ENCODE results near the gene GLP1R.
A peak's percentile ranks its signal among the peaks of the same experiment; 100 is the strongest.
"Not testable (repeated sequence)": the region's sequence is repeated elsewhere in the genome, so short reads cannot be mapped to it uniquely, and the experiment has no call there.

Gene GLP1R

DNA sequence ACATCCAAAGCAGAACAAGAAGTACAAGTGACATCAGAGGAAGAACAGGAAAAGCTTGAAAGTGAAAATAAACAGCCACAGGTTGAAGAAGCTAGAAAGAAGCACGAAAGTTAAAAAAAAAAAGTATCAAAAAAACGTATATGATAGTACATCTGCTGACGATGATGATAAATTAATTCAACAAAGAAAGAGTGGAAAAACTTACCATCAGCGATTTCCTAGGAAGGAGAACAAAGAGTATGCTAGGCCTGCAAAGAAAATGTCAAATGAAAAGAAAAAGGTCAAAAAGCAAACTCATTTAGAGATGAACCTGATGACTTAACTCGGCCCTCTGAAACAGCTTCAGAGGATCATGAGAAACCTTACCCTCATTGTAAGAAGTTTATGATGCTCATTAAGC is 62.7 kb downstream of the GLP1R start:
- no peaks in the 10 kb centered on the region for H3K36me3 ChIP-seq (ENCODE audit: insufficient read depth, low read length)
- peaks cover 7% of the 10 kb centered on the region for H3K4me1 ChIP-seq (ENCODE audit: insufficient read depth, low read length)
- no peak overlapping the region for H3K9ac ChIP-seq (ENCODE audit: low read length)
- no peaks in the 10 kb centered on the region for H3K9me3 ChIP-seq (ENCODE audit: low read length)
- H3K27me3 ChIP-seq (ENCODE audit: control insufficient read depth in 1 of 2, insufficient read depth in 2 of 2, low read length in 2 of 2): no peaks in the 10 kb centered on the region
- no peak overlapping the region for H3K27ac ChIP-seq (ENCODE audit: low read depth, low read length)
- H3K4me3 ChIP-seq (ENCODE audit: low read depth in 1 of 2, low read length in 2 of 2): no peak overlapping the region

DNA sequence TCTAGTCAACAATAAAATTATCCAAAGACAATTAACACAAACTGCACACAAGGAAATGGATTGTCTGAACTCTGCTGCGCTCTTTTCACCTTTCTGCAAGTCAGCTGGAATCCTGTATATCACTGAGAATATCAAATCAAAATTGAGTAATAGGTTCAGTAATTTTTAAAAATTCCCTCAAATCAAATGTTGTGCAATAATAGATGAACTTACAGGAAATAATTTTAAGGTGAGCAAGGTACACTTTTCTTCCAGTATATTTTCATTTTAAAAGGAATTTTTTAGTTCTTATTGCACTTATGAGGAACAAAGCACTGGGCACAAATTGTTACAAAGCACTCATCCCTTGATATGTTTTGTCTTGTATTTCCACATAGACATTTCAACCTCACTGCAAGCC is 65.2 kb downstream of the GLP1R start:
- Histone ChIP-seq H3K27me3 (ENCODE audit: control insufficient read depth in 1 of 2, insufficient read depth in 2 of 2, low read length in 2 of 2) (no peaks in the 10 kb centered on the region), H3K4me1 (ENCODE audit: insufficient read depth, low read length) (peaks cover 7% of the 10 kb centered on the region), H3K9me3 (ENCODE audit: low read length) (no peaks in the 10 kb centered on the region), H3K27ac (ENCODE audit: low read depth, low read length) (no peak overlapping the region), H3K36me3 (ENCODE audit: insufficient read depth, low read length) (no peaks in the 10 kb centered on the region), H3K9ac (ENCODE audit: low read length) (peak overlapping the region; percentile 70), H3K4me3 (ENCODE audit: low read depth in 1 of 2, low read length in 2 of 2) (no peak overlapping the region)

DNA sequence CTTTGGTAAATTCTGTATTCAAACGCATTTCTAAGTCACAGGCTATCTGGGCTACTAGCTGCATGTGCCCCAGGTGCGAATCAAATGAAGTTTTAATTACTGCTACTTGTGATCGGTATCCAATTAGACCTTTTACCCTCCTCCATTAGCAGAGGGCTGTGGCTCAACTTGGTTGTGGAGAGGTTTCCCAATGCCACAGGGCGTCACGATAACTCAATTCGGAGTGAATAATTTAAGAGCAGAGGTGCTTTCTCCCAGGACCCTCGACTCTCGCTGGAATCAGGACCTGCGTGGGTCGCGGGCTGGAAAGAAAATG is 65.8 kb downstream of the GLP1R start:
- peak overlapping the region; percentile 95 for H3K27ac ChIP-seq (ENCODE audit: low read depth, low read length)
- no peaks in the 10 kb centered on the region for H3K9me3 ChIP-seq (ENCODE audit: low read length)
- H3K27me3 ChIP-seq (ENCODE audit: control insufficient read depth in 1 of 2, insufficient read depth in 2 of 2, low read length in 2 of 2): no peaks in the 10 kb centered on the region
- no peaks in the 10 kb centered on the region for H3K36me3 ChIP-seq (ENCODE audit: insufficient read depth, low read length)
- peak overlapping the region; percentile 57 to 87 for H3K4me3 ChIP-seq (ENCODE audit: low read depth in 1 of 2, low read length in 2 of 2)
- peaks cover 7% of the 10 kb centered on the region for H3K4me1 ChIP-seq (ENCODE audit: insufficient read depth, low read length)
- H3K9ac ChIP-seq (ENCODE audit: low read length): peak overlapping the region; percentile 70

- Histone ChIP-seq H3K4me1 (ENCODE audit: insufficient read depth, low read length) (peaks cover 7% of the 10 kb centered on the region), H3K4me3 (ENCODE audit: low read depth in 1 of 2, low read length in 2 of 2) (peak within 1 kb of the TSS; percentile 57 to 87), H3K27ac (ENCODE audit: low read depth, low read length) (peak within 1 kb of the TSS; percentile 95), H3K9me3 (ENCODE audit: low read length) (no peaks in the 10 kb centered on the region), H3K27me3 (ENCODE audit: control insufficient read depth in 1 of 2, insufficient read depth in 2 of 2, low read length in 2 of 2) (no peaks in the 10 kb centered on the region), H3K36me3 (ENCODE audit: insufficient read depth, low read length) (no peaks in the 10 kb centered on the region), H3K9ac (ENCODE audit: low read length) (peak within 1 kb of the TSS; percentile 70)
These were observed 66.4 kb downstream of the GLP1R start, which contains the start of gene SAYSD1 for GRCh38 chr6:39114704-39115599. Gene SAYSD1 (minus strand): TSS chr6:39115186. CDS start chr6:39115089, 97 bp downstream.

DNA sequence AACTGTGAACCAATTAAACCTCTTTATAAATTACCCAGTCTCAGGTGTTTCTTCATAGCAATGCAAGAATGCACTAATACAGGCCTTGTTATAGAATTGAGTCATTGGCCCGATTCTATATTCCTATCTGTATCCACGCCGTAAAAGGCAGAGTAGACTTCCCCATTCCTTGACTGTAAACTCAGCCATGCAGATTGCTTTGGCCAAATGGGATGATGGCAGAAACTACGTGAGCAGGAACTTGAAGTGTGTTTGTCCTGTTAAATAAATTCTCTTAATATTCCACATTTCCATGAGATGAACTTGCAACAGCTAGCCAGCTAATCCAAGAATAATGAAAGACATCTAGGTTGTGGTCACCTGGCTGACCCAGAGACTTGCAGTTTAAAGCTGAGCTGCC is 70.3 kb downstream of the GLP1R start:
- Histone ChIP-seq H3K4me1 (ENCODE audit: insufficient read depth, low read length) (peaks cover 7% of the 10 kb centered on the region), H3K4me3 (ENCODE audit: low read depth in 1 of 2, low read length in 2 of 2) (no peak overlapping the region), H3K36me3 (ENCODE audit: insufficient read depth, low read length) (no peaks in the 10 kb centered on the region), H3K27ac (ENCODE audit: low read depth, low read length) (no peak overlapping the region), H3K9ac (ENCODE audit: low read length) (no peak overlapping the region), H3K27me3 (ENCODE audit: control insufficient read depth in 1 of 2, insufficient read depth in 2 of 2, low read length in 2 of 2) (no peaks in the 10 kb centered on the region), H3K9me3 (ENCODE audit: low read length) (no peaks in the 10 kb centered on the region)

GRCh38 chr6:39124114-39124513 is 75.5 kb downstream of the GLP1R start:
- Histone ChIP-seq H3K36me3 (ENCODE audit: insufficient read depth, low read length) (no peaks in the 10 kb centered on the region), H3K27ac (ENCODE audit: low read depth, low read length) (no peak overlapping the region), H3K27me3 (ENCODE audit: control insufficient read depth in 1 of 2, insufficient read depth in 2 of 2, low read length in 2 of 2) (no peaks in the 10 kb centered on the region), H3K9ac (ENCODE audit: low read length) (no peak overlapping the region), H3K9me3 (ENCODE audit: low read length) (no peaks in the 10 kb centered on the region), H3K4me3 (ENCODE audit: low read depth in 1 of 2, low read length in 2 of 2) (no peak overlapping the region), H3K4me1 (ENCODE audit: insufficient read depth, low read length) (no peaks in the 10 kb centered on the region)

GRCh38 chr6:39128106-39128505 is 79.5 kb downstream of the GLP1R start:
- Histone ChIP-seq H3K27me3 (ENCODE audit: control insufficient read depth in 1 of 2, insufficient read depth in 2 of 2, low read length in 2 of 2) (no peaks in the 10 kb centered on the region), H3K9me3 (ENCODE audit: low read length) (no peaks in the 10 kb centered on the region), H3K36me3 (ENCODE audit: insufficient read depth, low read length) (no peaks in the 10 kb centered on the region), H3K4me3 (ENCODE audit: low read depth in 1 of 2, low read length in 2 of 2) (no peak overlapping the region), H3K27ac (ENCODE audit: low read depth, low read length) (no peak overlapping the region), H3K9ac (ENCODE audit: low read length) (no peak overlapping the region), H3K4me1 (ENCODE audit: insufficient read depth, low read length) (no peaks in the 10 kb centered on the region)

DNA sequence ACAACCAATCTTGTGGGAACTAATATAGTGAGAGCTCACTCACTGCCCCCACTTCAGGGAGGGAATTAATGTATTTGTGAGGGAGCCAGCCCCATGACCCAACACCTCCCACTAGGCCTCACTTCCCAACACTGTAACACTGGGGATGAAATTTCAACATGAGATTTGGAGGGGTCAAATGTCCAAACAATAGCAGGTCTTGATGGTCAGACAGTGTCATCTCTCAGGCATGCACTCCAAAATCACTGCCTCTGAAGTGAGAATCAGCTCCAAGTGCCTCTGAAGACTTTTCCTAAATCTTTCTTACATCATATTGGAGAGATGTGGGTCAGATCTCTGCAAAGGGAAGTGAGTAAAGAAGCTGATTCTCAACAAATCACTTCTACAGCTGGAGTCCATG is 80.3 kb downstream of the GLP1R start:
- Histone ChIP-seq H3K9me3 (ENCODE audit: low read length) (no peaks in the 10 kb centered on the region), H3K27ac (ENCODE audit: low read depth, low read length) (no peak overlapping the region), H3K4me1 (ENCODE audit: insufficient read depth, low read length) (no peaks in the 10 kb centered on the region), H3K27me3 (ENCODE audit: control insufficient read depth in 1 of 2, insufficient read depth in 2 of 2, low read length in 2 of 2) (no peaks in the 10 kb centered on the region), H3K9ac (ENCODE audit: low read length) (no peak overlapping the region), H3K36me3 (ENCODE audit: insufficient read depth, low read length) (no peaks in the 10 kb centered on the region), H3K4me3 (ENCODE audit: low read depth in 1 of 2, low read length in 2 of 2) (no peak overlapping the region)

DNA sequence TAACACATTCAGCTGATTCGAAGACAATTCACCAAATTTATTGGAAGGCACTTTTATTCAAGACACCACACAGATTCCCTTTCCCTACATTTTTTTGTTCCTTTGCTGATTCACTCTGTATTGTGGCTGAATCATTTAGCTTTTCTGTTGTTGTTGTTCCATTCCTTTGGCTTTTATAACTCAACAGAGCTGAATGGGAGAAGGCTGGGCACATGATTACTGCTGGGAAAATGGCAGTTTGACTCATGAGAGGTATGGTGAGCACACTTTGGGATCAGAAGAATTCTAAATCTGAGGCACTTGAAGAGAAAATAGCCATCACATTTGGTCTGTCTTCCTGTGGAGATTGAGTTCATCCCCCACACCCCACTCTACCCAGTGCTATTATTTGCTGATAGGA is 82.1 kb downstream of the GLP1R start:
- no peaks in the 10 kb centered on the region for H3K36me3 ChIP-seq (ENCODE audit: insufficient read depth, low read length)
- no peaks in the 10 kb centered on the region for H3K9me3 ChIP-seq (ENCODE audit: low read length)
- H3K4me1 ChIP-seq (ENCODE audit: insufficient read depth, low read length): no peaks in the 10 kb centered on the region
- H3K4me3 ChIP-seq (ENCODE audit: low read depth in 1 of 2, low read length in 2 of 2): no peak overlapping the region
- no peaks in the 10 kb centered on the region for H3K27me3 ChIP-seq (ENCODE audit: control insufficient read depth in 1 of 2, insufficient read depth in 2 of 2, low read length in 2 of 2)
- H3K9ac ChIP-seq (ENCODE audit: low read length): no peak overlapping the region
- no peak overlapping the region for H3K27ac ChIP-seq (ENCODE audit: low read depth, low read length)

- not testable (repeated sequence) for H3K27ac ChIP-seq (ENCODE audit: low read depth, low read length); H3K36me3 ChIP-seq (ENCODE audit: insufficient read depth, low read length); H3K27me3 ChIP-seq (ENCODE audit: control insufficient read depth in 1 of 2, insufficient read depth in 2 of 2, low read length in 2 of 2); H3K9me3 ChIP-seq (ENCODE audit: low read length); H3K9ac ChIP-seq (ENCODE audit: low read length); H3K4me1 ChIP-seq (ENCODE audit: insufficient read depth, low read length); H3K4me3 ChIP-seq (ENCODE audit: low read depth in 1 of 2, low read length in 2 of 2)
These were observed 86.2 kb downstream of the GLP1R start for GRCh38 chr6:39134761-39135160.

DNA sequence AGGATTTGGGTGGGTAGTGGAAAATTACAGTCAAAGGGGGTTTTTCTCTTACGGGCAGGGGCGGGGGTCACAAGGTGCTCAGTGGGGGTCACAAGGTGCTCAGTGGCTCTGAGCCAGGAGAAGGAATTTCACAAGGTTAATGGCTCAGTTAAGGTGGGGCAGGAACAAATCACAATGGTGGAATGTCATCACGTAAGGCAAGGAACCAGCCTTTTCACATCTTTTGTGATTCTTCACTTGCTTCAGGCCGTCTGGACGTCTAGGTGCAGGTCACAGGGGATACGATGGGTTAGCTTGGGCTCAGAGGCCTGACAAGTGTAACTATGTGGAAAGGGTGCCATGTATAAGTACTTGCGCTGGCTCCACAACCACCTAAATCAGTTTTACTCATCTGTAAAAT is 87.6 kb downstream of the GLP1R start:
- not testable (repeated sequence) for H3K27ac ChIP-seq (ENCODE audit: low read depth, low read length); H3K27me3 ChIP-seq (ENCODE audit: control insufficient read depth in 1 of 2, insufficient read depth in 2 of 2, low read length in 2 of 2); H3K36me3 ChIP-seq (ENCODE audit: insufficient read depth, low read length); H3K9ac ChIP-seq (ENCODE audit: low read length); H3K4me1 ChIP-seq (ENCODE audit: insufficient read depth, low read length); H3K9me3 ChIP-seq (ENCODE audit: low read length); H3K4me3 ChIP-seq (ENCODE audit: low read depth in 1 of 2, low read length in 2 of 2)

DNA sequence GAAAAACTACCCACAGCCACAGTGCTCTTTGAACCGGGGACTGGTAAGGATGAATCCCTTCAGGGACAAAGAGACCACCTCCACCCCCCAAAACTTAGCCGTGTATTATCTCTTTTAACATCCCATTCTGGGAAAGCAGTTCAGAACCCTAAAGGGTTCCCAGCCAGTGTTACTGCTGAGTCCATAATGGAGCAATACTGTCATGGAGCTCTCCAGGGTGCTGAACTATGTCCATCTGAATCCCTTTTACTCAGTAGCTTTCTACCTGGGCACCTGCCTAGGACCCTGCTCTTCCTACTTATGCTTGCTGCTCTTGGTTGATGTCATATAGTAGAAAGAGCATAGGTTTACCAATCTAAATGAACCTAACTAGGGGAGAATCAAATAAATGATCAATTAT is 88.7 kb downstream of the GLP1R start:
- no peak overlapping the region for H3K4me3 ChIP-seq (ENCODE audit: low read depth in 1 of 2, low read length in 2 of 2)
- no peaks in the 10 kb centered on the region for H3K36me3 ChIP-seq (ENCODE audit: insufficient read depth, low read length)
- no peak overlapping the region for H3K27ac ChIP-seq (ENCODE audit: low read depth, low read length)
- H3K27me3 ChIP-seq (ENCODE audit: control insufficient read depth in 1 of 2, insufficient read depth in 2 of 2, low read length in 2 of 2): peaks cover 0 to 3% of the 10 kb centered on the region in 2 donors
- no peak overlapping the region for H3K9ac ChIP-seq (ENCODE audit: low read length)
- H3K9me3 ChIP-seq (ENCODE audit: low read length): no peaks in the 10 kb centered on the region
- no peaks in the 10 kb centered on the region for H3K4me1 ChIP-seq (ENCODE audit: insufficient read depth, low read length)
